ENCODE measurements around the gene PDZRN3.

DNA sequence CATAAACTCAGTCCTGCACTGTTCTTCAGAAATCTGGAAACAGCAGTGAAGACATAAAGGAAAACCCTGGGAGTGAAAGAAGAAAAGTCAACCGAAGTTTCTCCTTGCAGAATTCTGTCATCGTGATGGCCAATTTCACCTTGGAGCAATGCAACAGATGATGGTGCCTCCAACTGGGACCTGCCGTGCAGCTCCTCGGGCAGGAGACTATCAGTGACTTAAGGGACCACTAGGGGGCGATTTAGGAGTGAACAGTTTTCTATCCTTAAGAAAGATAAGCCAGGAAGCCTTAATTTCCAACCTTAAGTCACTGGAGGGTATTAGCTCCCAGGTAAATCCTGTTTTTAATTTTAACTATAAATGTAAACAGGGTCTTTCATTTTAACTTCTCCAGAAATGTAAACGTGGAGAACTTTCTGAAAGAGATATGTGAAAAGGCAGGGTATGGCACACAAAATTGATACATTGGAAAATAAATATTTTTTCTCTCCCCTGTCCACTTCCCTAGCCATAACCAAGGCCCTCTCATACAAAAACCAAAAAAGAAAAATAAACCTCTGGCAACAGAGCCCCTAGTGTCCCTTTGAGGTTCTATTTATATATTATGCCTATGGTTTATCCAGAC is 116.3 kb downstream of the PDZRN3 start:
- TF ChIP-seq EZH2 (IDR thresholded peaks at IDR 0.05; ENCODE audit: insufficient read depth, poor library complexity, severe bottlenecking), result no peak
- TF ChIP-seq EZH2phosphoT487 (IDR thresholded peaks at IDR 0.05; ENCODE audit: insufficient read depth, low read depth), result no peak
